Measurements from ENCODE around the gene SV2C. TPM values are rescaled to one million over a fixed set of nuclear protein-coding genes. Genes with fewer than 3 reads are reported as not detected.

The SV2C gene
- total RNA-seq, 1 donor from 2014 or later: 0.05 TPM

DNA sequence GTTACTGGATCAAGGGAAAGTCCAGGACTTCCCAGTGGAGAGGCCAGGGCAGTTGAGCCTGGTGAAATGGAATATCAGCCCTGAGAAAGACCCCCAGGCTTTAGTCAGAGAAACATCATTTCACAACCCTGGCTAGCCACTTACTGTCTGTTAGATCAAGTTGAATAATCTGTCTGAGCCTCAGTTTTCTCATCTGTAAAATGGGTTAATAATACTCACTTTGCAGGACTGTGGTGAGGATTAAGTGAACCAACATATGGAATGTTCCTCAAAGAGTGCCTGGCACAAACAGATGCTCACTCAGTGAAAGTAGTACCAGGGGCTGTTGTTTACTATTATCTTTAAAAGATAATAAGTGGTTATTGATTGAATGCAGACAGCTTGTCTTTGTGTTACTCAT lies 110.5 kb downstream of the SV2C start:
- DNase-seq (no peak), ATAC-seq (no peak)
- intact Hi-C loops (cut with micrococcal nuclease): no loop called here

DNA sequence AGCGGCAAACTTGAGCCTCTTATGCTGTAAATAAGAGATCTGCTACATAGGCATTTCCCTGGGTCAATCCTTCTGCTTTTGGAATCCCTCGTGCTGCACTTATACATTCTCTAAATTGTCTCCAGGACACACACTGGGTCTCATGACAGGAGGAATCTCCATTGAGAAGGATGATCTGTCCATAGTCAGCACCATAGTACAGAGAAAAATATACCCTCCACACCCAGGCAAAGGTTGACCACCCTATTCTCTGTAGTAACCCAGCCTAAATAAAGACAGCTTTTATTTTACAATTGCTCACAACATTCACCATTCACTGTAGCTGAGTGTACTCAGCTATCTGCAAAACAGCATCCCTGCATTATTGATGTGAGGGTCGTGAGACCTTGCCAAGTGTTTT lies 111.2 kb downstream of the SV2C start:
- ATAC-seq: no peak
- intact Hi-C loops (cut with micrococcal nuclease): no loop called here
- no peak for DNase-seq

GRCh38 chr5:76196457-76196856 lies 113.3 kb downstream of the SV2C start:
- ATAC-seq: no peak
- no peak for DNase-seq
- intact Hi-C loops (cut with micrococcal nuclease): no loop called here

DNA sequence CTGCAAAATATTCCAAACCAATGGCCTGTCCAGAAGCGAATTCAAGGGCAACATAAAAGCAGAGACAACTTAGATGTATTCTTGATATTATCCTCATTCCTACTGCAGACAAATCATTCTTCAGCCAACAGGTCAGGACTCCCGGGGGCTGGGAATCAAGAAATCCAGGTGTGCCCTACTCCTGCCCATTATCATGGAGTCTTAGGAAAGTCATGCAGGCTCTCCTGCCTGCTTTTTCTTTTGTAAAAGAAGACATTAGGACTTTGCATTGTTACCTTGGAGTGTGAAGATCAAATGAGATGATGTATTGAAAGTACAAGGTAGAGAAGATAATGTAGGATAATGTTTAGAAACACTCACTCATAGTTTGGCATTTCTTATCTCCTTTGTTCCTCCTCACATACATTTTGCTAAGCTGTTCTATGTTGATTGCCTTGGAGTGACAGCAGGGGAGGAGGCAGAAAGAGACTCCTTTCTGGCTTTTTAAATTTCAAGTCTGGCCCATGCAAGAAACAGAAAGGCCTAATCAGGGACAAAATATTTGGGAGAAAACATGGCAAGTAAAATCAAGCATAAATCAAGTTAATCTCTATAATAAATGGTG lies 113.8 kb downstream of the SV2C start:
- DNase-seq (no peak), ATAC-seq (no peak)
- intact Hi-C loops (cut with micrococcal nuclease): no loop called here

DNA sequence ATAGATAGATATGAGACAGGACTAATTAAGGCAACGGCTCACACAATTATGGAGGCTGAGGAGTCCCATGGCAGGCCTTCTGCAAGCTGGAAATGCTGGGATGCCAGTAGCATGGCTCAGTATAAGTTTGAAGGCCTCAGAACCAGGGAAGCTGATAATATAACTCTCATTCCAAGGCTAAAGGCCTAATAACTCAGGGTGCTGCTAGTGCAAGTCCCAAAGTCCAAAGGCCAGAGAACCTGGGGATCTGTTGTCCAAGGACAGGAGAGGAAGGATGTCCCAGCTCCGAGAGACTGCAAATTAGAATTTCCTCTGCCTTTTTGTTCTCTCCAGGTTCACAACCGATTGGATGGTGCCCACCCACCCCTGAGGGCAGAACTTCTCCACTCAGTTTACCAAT lies 114.5 kb downstream of the SV2C start:
- intact Hi-C loops (cut with micrococcal nuclease): no loop called here
- no peak for DNase-seq
- ATAC-seq: no peak

DNA sequence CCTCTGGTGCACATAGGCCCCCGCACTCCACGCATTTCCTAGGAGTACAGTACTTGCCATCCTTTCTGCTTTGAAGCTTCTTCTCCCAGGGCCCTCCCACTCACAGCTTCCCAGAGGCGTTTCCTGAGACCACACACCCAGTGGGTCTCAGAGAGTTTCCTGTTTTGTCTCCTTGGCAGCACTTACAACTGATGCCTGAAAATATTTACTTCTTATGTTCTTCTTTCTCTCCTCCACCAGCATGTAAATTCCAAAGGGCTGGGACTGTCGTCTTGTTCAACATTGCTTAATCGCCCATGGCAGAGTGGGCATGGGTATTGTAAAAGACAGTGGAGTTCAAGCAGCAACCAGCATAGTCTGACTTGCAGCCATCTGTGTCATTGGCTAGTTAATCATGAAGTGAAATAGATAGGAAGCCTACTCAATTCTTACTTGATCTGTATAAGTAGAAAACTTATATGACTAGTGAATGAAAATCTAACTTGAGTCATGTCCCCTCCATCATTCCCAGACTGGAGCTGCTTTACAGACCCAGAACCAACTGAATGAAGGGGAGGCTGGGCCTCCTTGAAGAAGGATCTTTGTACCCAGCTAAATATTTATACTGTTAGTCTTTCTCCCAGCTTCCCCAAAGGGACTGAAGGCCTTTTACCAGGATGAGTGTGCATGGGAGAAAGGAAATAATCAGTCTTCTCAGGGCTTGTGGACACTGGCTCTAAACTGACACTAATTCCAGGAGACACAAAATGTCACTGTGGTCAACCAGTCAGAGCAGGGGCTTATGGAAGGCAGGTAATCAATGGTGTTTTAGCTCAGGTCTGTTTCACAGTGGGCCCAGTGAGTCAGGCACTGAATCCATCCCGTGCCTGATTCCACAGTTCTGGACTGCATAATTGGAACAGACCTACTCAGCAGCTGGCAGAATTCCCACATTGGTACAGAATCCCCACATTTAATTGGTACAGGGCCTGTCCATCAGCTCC lies 116.4 kb downstream of the SV2C start:
- ATAC-seq: no peak
- DNase-seq: no peak
- intact Hi-C loops (cut with micrococcal nuclease): no loop called here

- ATAC-seq (no peak), DNase-seq (no peak)
- intact Hi-C loops (cut with micrococcal nuclease): no loop called here
These were observed 119.0 kb downstream of the SV2C start for GRCh38 chr5:76202182-76202581.

- intact Hi-C loops (cut with micrococcal nuclease): no loop called here
- no peak for DNase-seq
- no peak for ATAC-seq
These were observed 121.0 kb downstream of the SV2C start for GRCh38 chr5:76204191-76204590.

GRCh38 chr5:76204713-76205112 lies 121.5 kb downstream of the SV2C start:
- intact Hi-C loops (cut with micrococcal nuclease): no loop called here
- DNase-seq: no peak
- no peak for ATAC-seq

- DNase-seq (no peak), ATAC-seq (no peak)
- intact Hi-C loops (cut with micrococcal nuclease): no loop called here
These were observed 123.9 kb downstream of the SV2C start for GRCh38 chr5:76207120-76207519.

- intact Hi-C loops (cut with micrococcal nuclease): no loop called here
- no peak for DNase-seq
- no peak for ATAC-seq
These were observed 126.1 kb downstream of the SV2C start for GRCh38 chr5:76209297-76209696.

DNA sequence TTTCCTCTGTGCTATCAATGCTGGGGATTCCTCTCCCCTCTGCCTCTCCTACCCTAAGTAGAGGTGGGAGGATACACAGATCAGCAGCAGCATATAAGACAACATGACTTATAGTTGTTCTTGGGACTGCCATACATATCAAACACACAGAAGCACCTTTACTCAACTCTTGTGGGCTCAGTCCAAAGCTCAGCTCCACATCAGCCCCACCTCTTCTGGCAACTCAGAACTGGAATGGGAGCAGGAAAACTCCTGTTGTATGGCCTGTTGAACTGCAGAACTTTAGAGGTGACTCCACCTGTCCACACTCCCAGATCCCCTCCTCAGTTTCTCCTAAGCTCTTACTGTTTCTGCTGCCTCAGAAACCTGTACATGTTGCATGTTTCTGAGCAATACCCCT lies 127.8 kb downstream of the SV2C start:
- intact Hi-C loops (cut with micrococcal nuclease): no loop called here
- no peak for DNase-seq
- no peak for ATAC-seq

DNA sequence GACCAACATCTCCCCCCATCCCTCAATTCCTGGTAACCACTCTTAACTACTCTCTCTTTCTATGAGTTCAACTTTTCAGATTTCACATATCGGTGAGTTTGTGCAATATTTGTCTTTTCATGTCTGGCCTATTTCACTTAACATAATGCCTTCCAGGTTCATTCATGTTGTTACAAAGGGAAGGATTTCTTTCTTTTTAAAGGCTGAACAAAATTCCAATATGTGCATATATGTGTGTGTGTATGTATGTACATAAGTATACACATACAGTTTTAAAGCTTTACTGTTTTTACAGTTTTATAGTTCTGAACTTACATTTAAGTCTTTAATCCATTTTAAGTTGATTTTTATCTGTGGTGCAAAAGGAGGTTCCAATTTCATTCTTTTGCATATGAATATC lies 130.7 kb downstream of the SV2C start:
- DNase-seq: no peak
- ATAC-seq: no peak
- intact Hi-C loops (cut with micrococcal nuclease): no loop called here

- no peak for ATAC-seq
- intact Hi-C loops (cut with micrococcal nuclease): no loop called here
These were observed 133.6 kb downstream of the SV2C start for GRCh38 chr5:76216748-76217147.

DNA sequence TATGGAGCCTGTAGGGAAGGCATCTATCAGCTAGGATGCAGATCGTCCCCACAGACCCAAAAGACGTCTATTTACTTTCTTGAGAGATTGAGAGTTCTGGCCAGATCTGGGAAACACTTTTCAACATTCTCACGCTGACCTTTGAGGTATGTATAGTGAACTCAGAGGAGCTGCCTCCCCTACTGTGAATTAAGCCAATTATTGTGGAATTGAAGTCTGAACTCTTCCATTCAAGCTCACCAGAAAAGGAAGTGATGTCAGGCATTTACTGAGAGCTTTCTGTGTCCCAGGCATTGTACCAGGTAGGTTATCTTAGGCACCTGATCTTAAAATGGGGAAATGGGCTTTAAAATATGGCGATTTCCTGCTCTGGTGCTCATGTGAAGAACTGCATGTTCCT lies 136.5 kb downstream of the SV2C start:
- DNase-seq (no peak), ATAC-seq (no peak)
- intact Hi-C loops (cut with micrococcal nuclease): no loop called here

More at GRCh38 chr5:76216748-76217147, 133.6 kb downstream of the SV2C start:
- DNase-seq: no peak

GRCh38 chr5:76221311-76221710 lies 138.1 kb downstream of the SV2C start:
- DNase-seq (no peak), ATAC-seq (no peak)
- intact Hi-C loops (cut with micrococcal nuclease): no loop called here

DNA sequence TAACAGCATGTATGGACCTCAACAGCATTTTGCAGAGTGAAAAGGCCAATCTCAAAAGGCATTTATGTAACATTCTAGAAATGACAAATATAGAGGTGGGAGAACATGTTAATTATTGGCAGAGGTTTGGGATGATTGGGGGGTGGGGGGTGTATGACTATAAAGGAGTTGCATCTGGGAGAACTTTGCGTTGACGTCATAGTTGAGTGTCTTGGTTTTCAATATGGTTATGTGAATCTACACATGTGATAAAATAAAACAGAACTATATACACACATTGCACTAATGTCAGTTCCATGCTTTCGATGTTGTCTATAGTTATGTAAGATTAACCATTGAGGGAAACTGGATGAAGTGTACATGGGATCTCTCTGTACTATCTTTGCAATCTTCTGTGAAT lies 139.1 kb downstream of the SV2C start:
- intact Hi-C loops (cut with micrococcal nuclease): no loop called here
- ATAC-seq (no peak), DNase-seq (no peak)

DNA sequence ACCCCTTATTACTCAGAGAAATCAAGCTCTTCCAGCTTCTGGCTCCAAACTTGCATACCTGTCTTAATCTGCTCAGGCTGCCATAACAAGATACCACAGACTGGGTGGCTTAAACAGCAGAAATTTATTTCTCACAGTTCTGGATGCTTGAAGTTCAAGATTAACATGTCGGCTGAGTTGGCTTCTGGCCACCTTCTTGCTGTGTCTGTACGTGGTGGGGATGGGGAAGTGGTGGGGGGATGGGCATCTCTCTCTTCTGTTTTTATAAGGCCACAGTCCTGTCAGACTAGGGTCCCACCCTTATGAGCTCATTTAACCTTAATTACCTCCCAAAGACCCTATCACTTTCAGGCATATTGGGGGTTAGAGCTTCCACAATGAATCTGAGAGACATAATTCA lies 140.5 kb downstream of the SV2C start:
- no peak for DNase-seq
- intact Hi-C loops (cut with micrococcal nuclease): no loop called here
- ATAC-seq: no peak

DNA sequence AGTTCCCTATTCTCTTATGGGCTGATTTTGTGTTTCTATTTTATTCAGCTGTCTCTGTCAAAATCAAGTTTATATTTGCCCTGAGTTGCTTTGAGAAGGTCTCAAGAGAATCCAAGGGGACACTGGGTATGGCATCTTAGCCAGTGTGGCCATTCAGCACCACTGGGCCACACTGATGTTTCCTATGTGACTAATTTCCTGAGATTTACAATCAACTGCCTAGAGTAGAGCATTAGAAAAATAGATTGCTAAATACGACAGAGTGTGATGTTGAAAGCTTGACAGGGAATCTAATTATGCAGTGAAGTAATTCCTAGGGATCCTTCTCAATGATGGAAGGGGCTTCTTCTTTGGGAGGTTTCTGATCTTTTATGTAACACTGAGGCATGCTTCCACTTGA lies 141.7 kb downstream of the SV2C start:
- no peak for ATAC-seq
- intact Hi-C loops (cut with micrococcal nuclease): no loop called here

DNA sequence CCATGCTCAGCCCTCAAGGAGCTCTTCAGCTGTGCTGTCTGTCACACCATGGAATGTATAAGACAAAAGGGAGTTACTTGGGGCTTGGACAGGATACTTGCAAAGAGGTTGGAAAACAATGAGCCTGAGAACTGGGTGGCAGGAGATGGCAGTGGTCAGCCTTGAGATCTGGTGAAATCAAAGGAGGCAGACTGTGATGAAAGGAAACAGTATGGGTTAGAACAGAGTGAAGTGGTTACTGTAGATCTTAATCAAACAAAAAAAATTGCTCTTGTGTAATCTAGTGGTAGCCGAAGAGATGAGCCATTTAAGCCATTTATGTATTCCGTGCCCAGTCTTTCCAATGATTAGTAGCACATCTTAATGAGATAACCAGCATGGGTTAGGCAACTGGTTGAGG lies 142.2 kb downstream of the SV2C start:
- DNase-seq: no peak
- intact Hi-C loops (cut with micrococcal nuclease): no loop called here
- ATAC-seq: no peak

More for the DNA sequence above, 141.7 kb downstream of the SV2C start:
- no peak for DNase-seq

DNA sequence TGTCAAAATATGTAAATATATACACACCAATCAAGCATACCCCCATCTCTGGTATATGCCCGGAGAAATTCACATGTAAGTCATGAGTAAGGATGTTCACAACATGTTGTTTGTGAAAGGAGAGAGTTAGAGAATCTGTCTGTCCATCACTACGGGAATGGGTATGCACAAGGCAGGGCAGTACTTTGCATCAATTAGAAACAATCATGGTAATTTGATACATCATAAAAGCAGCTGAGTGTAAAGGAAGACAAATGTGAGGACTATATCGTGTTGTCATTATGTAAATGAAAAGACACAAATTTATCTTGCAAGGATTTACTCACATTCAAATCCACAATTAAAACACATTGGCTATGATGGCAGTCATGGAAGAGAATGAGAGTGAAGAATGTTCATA lies 146.7 kb downstream of the SV2C start:
- intact Hi-C loops (cut with micrococcal nuclease): no loop called here
- no peak for ATAC-seq
- no peak for DNase-seq

Data from left ventricle myocardium superior (tissue), 1 donor.